Measurements from ENCODE around the gene HOXD3. TPM values are rescaled to one million over a fixed set of nuclear protein-coding genes. Genes with fewer than 3 reads are reported as not detected.

Gene HOXD3
- polyA plus RNA-seq, 3 donors: not detected

GRCh38 chr2:176137252-176137580 lies 19.9 kb upstream of the HOXD3 start:
- DNase-seq: no peak
- Mint-ChIP-seq H3K27me3 (ENCODE audit: low read depth in 3 of 3) (peaks cover 94 to 100% (median 95%) of the 10 kb centered on the region in 3 donors), H3K9me3 (peaks cover 0 to 39% (median 28%) of the 10 kb centered on the region in 7 donors), H3K27ac (no peak overlapping the region), H3K4me3 (peak overlapping the region in 1 of 2 donors; percentile 68), H3K36me3 (peaks cover 0 to 10% of the 10 kb centered on the region in 2 donors), H3K4me1 (peaks cover 35% of the 10 kb centered on the region)
- peaks cover 99% of the 10 kb centered on the region in 2 donors for H3K27me3 ChIP-seq (ENCODE audit: control insufficient read depth in 2 of 2, insufficient read depth in 2 of 2, low read length in 2 of 2)
- 0% methylated on average over 1 of the region's 2 CpGs for WGBS (ENCODE audit: insufficient coverage)
- no peak overlapping the region for H3K9ac ChIP-seq (ENCODE audit: insufficient read depth, low read length, poor library complexity, severe bottlenecking)
- H3K4me2 ChIP-seq (replicated peaks; ENCODE audit: extremely low read depth, low read length, poor library complexity, severe bottlenecking): no peak overlapping the region
- H3K4me3 ChIP-seq (replicated peaks in 1 of 3; ENCODE audit: low read depth in 2 of 3, low read length in 3 of 3): no peak overlapping the region
- peaks cover 7 to 57% of the 10 kb centered on the region in 2 donors for H3K9me3 ChIP-seq (replicated peaks in 1 of 2; ENCODE audit: control insufficient read depth in 1 of 2, insufficient read depth in 1 of 2, low read length in 2 of 2)
- intact Hi-C loops (cut with micrococcal nuclease): no loop called here
- no peak overlapping the region for H3K27ac ChIP-seq (ENCODE audit: low read depth in 1 of 2, low read length in 2 of 2)
- no peaks in the 10 kb centered on the region for H3K79me2 ChIP-seq (ENCODE audit: insufficient read depth, low read length)
- H2AFZ ChIP-seq (ENCODE audit: insufficient read depth, low read depth, low read length, poor library complexity, severe bottlenecking): no peak overlapping the region
- TF ChIP-seq CTCF (IDR thresholded peaks at IDR 0.05): no peak
- H3K36me3 ChIP-seq (replicated peaks in 1 of 2; ENCODE audit: control insufficient read depth in 1 of 2, insufficient read depth in 2 of 2, low read length in 2 of 2): no peaks in the 10 kb centered on the region
- H3K4me1 ChIP-seq (ENCODE audit: control insufficient read depth in 1 of 2, insufficient read depth in 2 of 2, low read length in 2 of 2): peaks cover 20 to 23% of the 10 kb centered on the region in 2 donors
- no peaks in the 10 kb centered on the region for H4K20me1 ChIP-seq (ENCODE audit: insufficient read depth, low read length)

- Mint-ChIP-seq H3K36me3 (peaks cover 0 to 10% of the 10 kb centered on the region in 2 donors), H3K4me1 (peaks cover 31% of the 10 kb centered on the region), H3K4me3 (peak overlapping the region in 1 of 2 donors; percentile 68), H3K9me3 (peaks cover 0 to 35% (median 26%) of the 10 kb centered on the region in 7 donors), H3K27me3 (ENCODE audit: low read depth in 3 of 3) (peaks cover 93 to 100% (median 94%) of the 10 kb centered on the region in 3 donors), H3K27ac (no peak overlapping the region)
- Histone ChIP-seq H3K4me3 (replicated peaks in 1 of 3; ENCODE audit: low read depth in 2 of 3, low read length in 3 of 3) (no peak overlapping the region), H3K36me3 (replicated peaks in 1 of 2; ENCODE audit: control insufficient read depth in 1 of 2, insufficient read depth in 2 of 2, low read length in 2 of 2) (no peaks in the 10 kb centered on the region), H3K9ac (ENCODE audit: insufficient read depth, low read length, poor library complexity, severe bottlenecking) (no peak overlapping the region), H3K4me2 (replicated peaks; ENCODE audit: extremely low read depth, low read length, poor library complexity, severe bottlenecking) (no peak overlapping the region), H3K27me3 (ENCODE audit: control insufficient read depth in 2 of 2, insufficient read depth in 2 of 2, low read length in 2 of 2) (peaks cover 99% of the 10 kb centered on the region in 2 donors), H4K20me1 (ENCODE audit: insufficient read depth, low read length) (no peaks in the 10 kb centered on the region), H3K9me3 (replicated peaks in 1 of 2; ENCODE audit: control insufficient read depth in 1 of 2, insufficient read depth in 1 of 2, low read length in 2 of 2) (peaks cover 7 to 50% of the 10 kb centered on the region in 2 donors), H2AFZ (ENCODE audit: insufficient read depth, low read depth, low read length, poor library complexity, severe bottlenecking) (no peak overlapping the region), H3K4me1 (ENCODE audit: control insufficient read depth in 1 of 2, insufficient read depth in 2 of 2, low read length in 2 of 2) (peaks cover 17 to 19% of the 10 kb centered on the region in 2 donors), H3K79me2 (ENCODE audit: insufficient read depth, low read length) (no peaks in the 10 kb centered on the region), H3K27ac (ENCODE audit: low read depth in 1 of 2, low read length in 2 of 2) (no peak overlapping the region)
- TF ChIP-seq CTCF (IDR thresholded peaks at IDR 0.05): no peak
- intact Hi-C loops (cut with micrococcal nuclease): no loop called here
- DNase-seq: no peak
- 42% methylated on average over 2 of the region's 8 CpGs for WGBS (ENCODE audit: insufficient coverage)
Measured at GRCh38 chr2:176137906-176138305, 19.2 kb upstream of the HOXD3 start.

Data from CD14-positive monocyte (primary cell).